GM18868 (cell line): ENCODE measurements around the gene WDR6.

Experiments used
- ATAC-seq: cut with Tn5 transposase; IDR thresholded peaks from one replicate; pipeline ENCODE4 v1.9.1; 2021; ENCODE audit warnings: mild to moderate bottlenecking, moderate library complexity; ENCODE audit not compliant: unreplicated experiment

WDR6 gene, protein sequence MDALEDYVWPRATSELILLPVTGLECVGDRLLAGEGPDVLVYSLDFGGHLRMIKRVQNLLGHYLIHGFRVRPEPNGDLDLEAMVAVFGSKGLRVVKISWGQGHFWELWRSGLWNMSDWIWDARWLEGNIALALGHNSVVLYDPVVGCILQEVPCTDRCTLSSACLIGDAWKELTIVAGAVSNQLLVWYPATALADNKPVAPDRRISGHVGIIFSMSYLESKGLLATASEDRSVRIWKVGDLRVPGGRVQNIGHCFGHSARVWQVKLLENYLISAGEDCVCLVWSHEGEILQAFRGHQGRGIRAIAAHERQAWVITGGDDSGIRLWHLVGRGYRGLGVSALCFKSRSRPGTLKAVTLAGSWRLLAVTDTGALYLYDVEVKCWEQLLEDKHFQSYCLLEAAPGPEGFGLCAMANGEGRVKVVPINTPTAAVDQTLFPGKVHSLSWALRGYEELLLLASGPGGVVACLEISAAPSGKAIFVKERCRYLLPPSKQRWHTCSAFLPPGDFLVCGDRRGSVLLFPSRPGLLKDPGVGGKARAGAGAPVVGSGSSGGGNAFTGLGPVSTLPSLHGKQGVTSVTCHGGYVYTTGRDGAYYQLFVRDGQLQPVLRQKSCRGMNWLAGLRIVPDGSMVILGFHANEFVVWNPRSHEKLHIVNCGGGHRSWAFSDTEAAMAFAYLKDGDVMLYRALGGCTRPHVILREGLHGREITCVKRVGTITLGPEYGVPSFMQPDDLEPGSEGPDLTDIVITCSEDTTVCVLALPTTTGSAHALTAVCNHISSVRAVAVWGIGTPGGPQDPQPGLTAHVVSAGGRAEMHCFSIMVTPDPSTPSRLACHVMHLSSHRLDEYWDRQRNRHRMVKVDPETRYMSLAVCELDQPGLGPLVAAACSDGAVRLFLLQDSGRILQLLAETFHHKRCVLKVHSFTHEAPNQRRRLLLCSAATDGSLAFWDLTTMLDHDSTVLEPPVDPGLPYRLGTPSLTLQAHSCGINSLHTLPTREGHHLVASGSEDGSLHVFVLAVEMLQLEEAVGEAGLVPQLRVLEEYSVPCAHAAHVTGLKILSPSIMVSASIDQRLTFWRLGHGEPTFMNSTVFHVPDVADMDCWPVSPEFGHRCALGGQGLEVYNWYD

DNA sequence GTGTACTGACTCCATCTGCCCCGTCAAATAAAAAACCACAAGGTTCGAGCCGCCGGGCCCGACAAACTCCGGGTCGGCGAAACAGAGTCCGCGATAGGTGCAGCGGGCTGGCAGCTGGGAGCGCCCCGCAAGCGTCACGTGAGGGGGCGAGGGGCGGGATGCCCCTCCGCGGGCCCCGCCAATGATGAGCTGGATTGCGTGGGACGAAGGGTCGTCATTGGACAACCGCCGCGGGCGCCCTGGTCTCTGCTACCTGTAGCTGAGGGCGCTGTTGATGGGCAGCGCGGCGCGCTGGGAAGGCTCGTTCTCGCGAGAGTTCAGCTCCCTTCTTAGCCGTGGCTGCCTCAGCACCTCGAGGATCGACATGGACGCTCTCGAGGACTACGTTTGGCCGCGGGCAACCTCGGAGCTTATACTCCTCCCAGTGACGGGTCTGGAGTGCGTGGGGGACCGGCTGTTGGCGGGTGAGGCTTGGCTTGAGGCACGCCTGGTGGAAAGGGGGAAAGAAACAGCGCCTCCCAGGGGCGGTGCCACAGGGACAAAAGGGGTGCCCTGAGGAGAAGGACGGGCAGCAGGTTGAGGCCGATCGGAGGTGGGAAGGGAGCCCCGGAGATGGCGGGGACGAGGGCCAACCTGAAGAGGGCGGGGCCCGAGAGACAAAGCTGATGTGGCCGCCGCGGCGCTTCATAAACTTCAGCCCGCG is at the start of gene WDR6:
TSS of gene WDR6 (plus strand) at position 324 of the 703 bp plus-strand sequence. CDS start at position 365, 41 bp downstream.
- ATAC-seq = peak; percentile 87

DNA sequence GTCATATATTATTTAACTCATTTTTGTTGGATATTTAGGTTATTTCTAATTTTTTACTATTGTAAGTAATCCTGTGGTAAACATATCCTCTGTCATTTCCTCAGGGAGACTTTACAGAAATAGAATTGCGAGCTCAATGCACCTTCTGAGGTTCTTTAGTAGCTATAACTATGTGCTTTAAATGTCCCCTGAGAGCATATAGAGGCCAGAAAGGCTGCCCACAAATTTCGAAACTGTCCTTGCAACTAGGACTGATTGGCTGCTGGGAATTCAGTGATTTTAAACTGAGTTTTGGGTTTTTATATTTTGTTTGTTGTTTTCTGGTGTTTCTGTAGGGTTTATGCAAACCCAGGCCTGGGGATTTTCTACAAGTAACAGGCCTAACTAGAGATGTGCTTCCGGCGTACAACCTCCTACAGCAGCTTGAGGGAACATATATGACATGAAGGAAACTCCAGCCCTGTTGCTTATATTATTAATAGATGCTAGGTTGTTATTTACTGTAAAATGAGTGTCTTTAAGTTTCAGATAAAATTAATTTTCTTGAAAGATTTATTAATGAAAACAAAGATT is 46.3 kb upstream of the WDR6 start:
- ATAC-seq = no peak

DNA sequence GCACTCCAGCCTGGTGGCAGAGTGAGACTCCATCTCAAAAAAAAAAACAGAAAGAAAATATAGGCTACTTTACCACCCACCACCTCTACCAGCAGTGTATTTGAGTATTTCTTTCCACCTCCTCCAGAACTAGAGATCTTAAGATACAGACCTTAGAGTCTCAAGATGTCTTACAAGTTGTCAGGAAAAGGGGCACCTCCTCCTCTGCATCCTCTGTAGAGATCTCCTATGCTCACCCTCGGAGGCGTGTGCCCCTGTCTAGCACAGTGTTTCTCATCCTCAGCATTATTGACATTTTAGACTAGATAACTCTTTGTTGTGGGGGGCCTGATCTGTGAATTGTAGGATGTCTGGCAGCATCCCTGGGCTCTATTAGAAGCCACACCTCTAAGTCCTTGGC is 44.9 kb upstream of the WDR6 start:
- no peak for ATAC-seq

DNA sequence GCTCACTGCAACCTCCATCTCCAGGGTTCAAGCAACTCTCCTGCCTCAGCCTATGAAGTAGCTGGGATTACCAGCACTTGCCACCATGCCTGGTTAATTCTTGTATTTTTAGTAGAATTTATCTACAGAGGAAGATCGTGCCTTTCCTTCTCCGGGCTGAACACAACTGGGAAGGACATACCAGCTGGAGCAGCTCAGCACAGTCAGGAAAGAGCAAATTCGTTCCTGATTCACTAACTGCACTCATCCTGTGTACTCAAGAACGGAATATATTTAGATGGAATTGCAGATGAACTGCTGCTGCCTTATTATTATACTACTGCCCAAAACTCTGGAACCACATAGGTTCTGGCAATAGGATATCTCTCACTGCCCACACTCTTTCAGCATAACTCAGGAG is 44.3 kb upstream of the WDR6 start:
- ATAC-seq = no peak

DNA sequence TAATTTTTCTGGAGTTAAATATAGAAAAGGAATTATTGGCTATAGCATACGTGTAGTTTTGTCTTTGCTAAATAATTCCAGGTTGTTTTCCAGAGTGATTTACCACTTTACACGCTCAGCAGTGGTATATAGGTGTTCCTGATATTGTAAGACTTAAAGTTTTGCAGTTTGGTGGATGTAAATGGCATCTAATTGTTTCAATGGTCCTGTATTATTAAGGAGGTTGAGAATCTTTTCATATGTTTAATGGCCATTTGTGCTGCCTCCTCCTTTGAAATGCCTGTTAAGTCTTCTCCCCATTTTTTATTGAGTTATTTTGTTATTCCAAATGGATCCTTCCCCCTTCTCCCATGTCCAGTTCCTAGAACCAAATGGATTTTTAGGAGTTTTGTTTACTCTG is 43.6 kb upstream of the WDR6 start:
- ATAC-seq = no peak

DNA sequence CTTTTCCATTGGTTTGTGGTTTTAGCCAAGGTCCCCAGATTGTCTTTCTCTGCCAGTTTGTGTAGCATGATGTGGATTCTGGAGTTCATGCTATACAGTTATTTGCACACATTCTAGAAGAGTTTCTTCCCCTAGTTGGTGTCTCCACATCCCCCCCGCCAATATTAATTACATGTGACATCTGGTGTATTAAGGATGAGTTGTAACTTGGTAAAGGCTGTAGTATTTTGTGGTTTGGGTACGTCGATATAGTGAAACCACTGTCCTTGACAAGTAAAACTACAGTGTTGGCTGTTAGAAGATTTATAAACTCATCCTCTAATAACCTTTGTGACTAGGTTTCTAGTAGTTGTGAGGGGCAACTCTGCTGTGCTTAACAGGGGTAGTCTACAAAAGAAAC is 40.8 kb upstream of the WDR6 start:
- no peak for ATAC-seq

DNA sequence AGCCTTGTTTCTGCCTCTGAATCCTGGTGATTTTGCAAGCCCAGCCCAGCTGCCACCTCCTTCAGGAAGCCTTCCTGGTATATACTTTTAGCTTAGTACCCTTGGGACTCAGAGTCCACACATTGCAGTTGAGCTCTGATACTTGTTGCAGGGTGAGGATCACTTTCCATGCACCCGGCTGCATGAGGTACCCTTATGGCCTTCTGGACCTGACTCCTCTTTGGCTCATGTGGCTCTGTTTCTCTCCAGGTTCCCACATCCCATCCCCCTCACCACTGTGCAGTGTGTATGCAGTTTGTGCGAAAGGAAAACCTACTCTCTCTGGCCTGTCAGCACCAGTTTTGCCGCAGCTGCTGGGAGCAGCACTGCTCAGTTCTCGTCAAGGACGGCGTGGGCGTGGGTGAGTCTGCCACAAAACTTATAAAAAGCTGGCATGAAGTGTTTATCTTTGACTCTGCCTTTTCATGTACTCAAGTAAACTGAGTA is 40.3 kb upstream of the WDR6 start:
- ATAC-seq = no peak

DNA sequence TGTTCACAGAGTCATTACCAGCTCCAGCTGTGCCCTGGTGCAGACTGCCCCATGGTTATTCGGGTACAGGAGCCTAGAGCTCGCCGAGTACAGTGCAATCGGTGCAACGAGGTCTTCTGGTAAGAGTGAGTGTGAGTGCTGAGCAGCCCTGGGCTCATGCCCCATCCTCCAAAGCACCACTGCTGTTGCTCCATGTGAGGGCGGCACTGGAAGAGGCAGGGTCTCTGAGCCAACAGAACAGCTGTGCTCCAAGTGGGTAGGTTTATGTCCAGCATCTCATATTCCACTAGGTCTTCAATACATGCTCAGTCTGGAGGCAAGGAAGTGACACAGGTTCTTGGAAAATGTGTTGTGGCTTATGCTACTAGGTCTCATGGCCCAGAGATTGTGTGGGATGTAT is 36.6 kb upstream of the WDR6 start:
- no peak for ATAC-seq

DNA sequence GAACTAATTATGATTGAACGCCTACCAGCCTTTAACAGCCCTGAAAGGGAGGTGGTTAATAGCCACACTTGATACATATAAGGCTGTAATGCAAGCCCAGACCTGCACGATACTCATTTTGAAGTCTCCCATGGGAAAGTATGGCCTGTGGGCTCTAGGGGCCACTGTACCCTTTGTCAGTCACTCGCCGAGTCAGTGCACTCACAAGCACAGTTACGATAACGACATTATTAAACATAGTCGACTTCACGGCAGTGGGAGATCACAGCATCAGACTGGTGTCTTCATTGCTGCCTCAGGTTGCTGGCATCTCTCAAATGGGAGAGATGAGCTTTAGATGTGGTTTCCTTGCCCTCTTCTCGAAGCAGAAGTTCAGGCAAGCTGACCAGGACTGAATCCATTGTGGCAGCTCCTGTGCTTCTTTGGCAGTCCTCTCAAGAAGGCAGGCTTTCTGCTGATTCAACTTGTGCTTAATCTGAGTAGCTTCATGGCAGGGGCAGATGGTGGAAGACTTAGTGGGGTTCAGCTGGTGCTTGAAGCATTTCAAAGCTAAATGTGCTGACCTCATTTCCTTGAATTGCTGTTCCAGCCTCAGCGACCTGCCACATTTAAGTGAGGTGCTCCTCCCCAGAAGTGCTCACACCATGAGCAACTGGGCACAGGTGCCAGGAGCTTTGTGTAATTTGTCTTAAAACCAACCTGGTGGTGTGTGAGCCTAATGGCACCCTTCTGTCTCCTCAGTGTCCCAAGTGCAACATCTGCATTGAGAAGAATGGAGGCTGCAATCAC is 32.9 kb upstream of the WDR6 start:
- no peak for ATAC-seq

DNA sequence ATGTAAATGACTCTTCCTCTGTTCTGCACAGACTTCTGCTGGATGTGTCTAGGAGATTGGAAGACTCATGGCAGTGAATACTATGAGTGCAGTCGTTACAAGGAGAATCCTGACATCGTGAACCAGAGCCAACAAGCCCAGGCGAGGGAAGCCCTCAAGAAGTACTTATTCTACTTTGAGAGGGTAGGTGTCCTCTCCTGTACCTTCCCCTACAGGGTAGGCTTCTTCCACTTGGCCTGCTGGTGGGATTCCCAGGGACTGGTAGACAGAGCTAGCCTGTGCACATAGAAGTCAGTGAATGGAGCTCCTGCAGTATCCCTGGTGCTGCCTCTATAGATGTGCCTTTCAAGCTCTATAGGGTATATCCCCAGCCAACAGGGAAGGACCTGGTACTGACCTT is 27.7 kb upstream of the WDR6 start:
- no peak for ATAC-seq

DNA sequence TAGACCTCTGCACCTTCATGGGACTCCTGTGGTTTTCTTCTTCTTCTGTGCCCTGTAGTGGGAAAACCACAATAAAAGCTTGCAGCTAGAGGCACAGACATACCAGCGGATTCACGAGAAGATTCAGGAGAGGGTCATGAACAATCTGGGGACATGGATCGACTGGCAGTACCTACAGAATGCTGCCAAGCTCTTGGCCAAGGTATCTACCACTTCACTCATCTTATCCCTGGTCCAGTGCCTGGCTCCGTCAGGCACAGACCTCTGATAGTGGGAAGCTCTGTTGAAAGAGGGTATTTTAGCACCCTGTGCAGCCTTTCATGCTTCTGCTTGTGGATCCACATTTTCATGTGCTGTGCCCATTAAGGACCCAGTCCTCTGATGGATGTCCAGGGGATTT is 26.9 kb upstream of the WDR6 start:
- no peak for ATAC-seq

DNA sequence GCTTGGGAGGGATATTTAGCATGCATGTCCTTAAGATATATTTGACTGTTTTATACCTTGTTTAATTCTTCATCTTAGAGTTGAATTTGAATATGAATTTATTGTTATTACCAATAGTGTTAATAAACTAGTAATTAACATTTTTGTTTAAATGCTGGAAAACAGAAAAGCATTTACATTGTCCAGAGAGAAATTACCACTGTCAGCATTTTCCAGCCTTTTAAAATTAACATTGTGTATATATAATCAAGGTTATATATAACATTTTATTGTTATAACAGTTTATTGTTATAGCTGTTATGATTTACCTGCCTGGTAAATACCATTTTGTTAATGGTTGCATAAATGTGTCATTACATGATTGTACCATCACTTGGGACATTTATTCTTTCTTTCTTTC is 25.2 kb upstream of the WDR6 start:
- ATAC-seq = no peak

DNA sequence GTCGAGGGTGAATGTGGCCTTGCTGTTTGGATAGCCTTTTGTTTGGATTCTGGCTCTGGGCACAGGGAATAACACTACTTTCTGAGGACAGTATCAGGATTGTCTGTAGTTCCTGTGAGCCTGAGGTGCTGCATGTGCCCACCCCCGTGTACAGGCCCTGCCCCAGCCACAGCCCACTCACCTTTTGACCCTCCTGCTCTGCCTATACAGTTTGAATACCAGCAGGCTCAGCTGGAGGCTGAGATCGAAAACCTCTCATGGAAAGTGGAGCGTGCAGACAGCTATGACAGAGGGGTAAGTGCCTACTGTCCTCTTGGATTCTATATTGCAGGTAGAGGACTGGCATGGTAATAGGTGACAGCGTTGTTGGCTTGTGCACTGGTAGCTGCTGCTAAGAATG is 24.5 kb upstream of the WDR6 start:
- no peak for ATAC-seq

DNA sequence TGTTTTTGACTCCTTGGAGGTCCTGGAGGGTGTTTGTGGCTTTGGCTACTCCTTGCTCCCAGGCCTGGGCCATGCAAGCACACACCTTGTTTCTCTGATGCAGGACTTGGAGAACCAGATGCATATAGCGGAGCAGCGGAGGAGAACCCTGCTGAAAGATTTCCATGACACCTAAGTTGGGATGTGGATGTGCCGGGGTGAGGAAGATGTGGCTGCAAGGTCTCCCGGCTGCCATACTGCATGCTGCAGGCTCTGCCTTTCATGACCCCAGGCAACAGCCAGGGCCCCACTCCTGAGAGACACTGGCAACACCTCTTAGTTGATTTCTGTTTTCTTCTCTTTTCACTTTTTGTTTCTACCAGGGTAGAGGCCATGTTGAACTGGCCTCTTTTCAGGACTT is 24.1 kb upstream of the WDR6 start:
- ATAC-seq = no peak

DNA sequence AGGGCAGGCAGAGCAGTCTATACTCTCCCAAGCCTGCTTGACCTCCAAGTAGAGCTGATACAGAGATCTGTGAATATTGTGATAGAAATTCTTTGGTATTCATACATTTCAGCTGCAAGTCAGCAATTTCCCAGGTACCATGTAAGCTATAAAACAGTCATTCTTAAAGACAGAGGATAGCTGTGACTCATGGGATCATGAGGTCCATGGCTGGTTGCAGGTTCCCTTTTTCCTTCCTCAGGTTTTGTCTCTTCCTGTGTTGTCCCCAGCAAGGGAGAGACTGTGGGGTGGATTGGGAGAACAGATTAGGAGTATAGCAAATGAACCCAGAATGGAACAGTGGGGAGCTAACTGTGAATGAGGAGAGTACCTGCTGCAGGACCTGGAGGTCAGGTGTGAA is 22.5 kb upstream of the WDR6 start:
- no peak for ATAC-seq

DNA sequence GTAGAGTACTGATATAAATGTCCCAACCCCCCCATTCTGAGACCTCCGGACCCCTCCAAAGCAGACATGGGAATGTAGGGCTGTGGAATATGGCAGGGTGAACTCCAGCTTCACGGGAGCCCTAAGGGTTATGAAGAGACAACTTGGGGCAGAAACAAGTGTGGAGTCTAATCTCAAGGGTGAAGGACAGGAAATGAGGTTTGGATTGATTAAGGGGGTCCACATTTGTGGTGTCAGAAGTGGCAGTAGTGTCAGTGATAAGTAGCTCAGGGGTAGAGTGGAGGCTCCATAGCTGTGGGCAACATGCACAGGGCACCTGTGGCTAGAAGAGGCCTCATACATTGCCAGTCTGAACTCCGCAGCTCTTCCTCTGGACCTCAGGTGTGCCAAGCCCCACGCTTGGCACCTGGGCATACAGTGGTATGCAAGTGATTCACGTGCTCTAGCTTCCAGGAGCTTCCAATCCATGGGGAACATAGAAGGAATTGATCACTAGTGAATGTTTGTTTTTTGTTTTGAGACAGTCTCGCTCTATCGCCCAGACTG is 21.3 kb upstream of the WDR6 start:
- ATAC-seq = no peak

DNA sequence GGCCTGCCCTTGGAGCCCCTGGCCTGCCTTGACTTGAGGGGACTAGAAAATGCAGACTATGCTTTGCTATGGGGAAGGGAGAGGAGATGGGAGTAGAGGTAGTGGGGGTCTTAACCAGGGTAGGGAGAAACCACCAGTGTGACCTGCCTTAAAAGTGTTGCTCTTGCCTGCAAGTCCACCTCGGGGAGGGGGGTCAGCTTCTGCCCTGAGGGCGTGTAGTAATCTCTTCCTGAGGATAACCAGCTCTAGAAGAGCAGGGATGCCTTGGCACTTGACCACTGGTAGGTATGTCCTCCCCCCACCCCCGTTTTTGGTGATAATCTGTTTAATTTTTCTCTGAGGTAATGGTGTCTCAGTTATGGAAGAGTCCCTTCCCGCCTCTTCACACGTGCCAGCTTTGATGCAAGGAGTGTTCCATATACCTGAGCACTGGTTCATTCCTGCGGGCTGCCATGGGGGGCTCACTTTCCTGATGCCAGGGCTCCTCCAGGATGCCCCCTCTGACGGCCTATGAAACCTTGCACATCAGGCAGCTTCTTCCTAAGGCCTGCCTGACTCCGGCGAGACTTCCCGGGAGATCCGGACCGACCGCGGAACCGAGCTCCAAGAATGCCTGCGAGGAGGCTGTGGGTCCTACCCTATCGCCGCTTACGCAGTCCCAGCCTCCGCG is 17.9 kb upstream of the WDR6 start:
- no peak for ATAC-seq

DNA sequence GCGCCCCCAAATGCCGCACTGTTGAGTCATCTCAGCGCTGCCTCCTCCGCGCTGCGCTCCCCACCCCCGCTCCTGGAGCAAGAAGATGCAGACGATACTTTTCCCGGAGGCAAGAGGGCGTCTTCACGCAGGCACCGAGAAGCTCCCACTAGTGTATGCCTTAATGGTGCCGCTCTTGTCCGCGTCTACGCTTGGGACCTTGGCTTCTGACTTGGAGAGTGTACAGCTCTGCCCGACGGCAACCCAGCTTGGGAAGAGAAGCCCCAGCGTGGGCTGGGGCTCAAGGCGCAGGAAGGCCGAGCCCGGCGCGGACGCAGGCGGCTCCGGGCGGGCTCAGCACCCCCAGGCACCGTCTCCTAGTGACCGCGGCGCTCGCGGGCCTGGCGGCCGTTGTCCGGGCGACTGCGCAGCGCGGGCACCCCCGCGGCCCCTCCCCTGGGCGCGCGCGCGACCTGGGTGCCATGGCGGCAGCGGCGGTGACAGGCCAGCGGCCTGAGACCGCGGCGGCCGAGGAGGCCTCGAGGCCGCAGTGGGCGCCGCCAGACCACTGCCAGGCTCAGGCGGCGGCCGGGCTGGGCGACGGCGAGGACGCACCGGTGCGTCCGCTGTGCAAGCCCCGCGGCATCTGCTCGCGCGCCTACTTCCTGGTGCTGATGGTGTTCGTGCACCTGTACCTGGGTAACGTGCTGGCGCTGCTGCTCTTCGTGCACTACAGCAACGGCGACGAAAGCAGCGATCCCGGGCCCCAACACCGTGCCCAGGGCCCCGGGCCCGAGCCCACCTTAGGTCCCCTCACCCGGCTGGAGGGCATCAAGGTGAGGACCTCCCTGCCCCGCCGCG is 17.2 kb upstream of the WDR6 start, which contains the start of gene P4HTM:
TSS of gene P4HTM (plus strand) at position 446 of the 840 bp plus-strand sequence. CDS start at position 462, 16 bp downstream.
- ATAC-seq = peak; percentile 59
